Measurements from ENCODE around the gene TRIM65. TPM values are rescaled to one million over a fixed set of nuclear protein-coding genes. Genes with fewer than 3 reads are reported as not detected.

TRIM65 gene
- total and polyA plus RNA-seq, 2 of the 13 experiments (the other 11 are each of a cell fraction or from before 2014, with no cell fraction given): 10.3 to 22.4 TPM

GRCh38 chr17:75891605-75892555 is 4.9 kb downstream of the TRIM65 start (continued):
- TF ChIP-seq ZBTB43 (CRISPR knock-in tag; conservative IDR thresholded peaks at IDR 0.05): peak; percentile 94
- no peak for TF ChIP-seq NR3C1 (CRISPR knock-in tag; IDR thresholded peaks at IDR 0.05)
- 0 out of 2 replicates have a peak, but pooled peaks have one; percentile 74 for TF ChIP-seq ETS1 (CRISPR knock-in tag; IDR thresholded peaks at IDR 0.05)
- TF ChIP-seq ZNF276 (CRISPR knock-in tag; IDR thresholded peaks at IDR 0.05; ENCODE audit: low read depth): no peak; the same call in 1 of the 2 replicates
- peak; percentile 58 for TF ChIP-seq ZNF280B (CRISPR knock-in tag; IDR thresholded peaks at IDR 0.05; ENCODE audit: borderline replicate concordance)
- TF ChIP-seq SAP130 (CRISPR knock-in tag; IDR thresholded peaks at IDR 0.05; ENCODE audit: low read depth): peak; percentile 80
- TF ChIP-seq ZSCAN9 (CRISPR knock-in tag; IDR thresholded peaks at IDR 0.05; ENCODE audit: borderline replicate concordance): no peak
- TF ChIP-seq ZNF512B (CRISPR knock-in tag; IDR thresholded peaks at IDR 0.05; ENCODE audit: borderline replicate concordance): no peak
- no peak for TF ChIP-seq ZFP62 (CRISPR knock-in tag; IDR thresholded peaks at IDR 0.05)
- TF ChIP-seq ZFP90 (CRISPR knock-in tag; IDR thresholded peaks at IDR 0.05; ENCODE audit: borderline replicate concordance): 0 out of 2 replicates have a peak, but pooled peaks have one; percentile 28
- no peak; the same call in 1 of the 2 replicates for TF ChIP-seq ZNF572 (CRISPR knock-in tag; IDR thresholded peaks at IDR 0.05)
- TF ChIP-seq SMYD3 (CRISPR knock-in tag; IDR thresholded peaks at IDR 0.05): no peak
- TF ChIP-seq SRSF4 (IDR thresholded peaks at IDR 0.05; ENCODE audit: low read depth, low read length, poor library complexity, severe bottlenecking): no peak
- no peak for TF ChIP-seq PLSCR1 (CRISPR knock-in tag; IDR thresholded peaks at IDR 0.05; ENCODE audit: borderline replicate concordance)
- TF ChIP-seq ATF2 (CRISPR knock-in tag; IDR thresholded peaks at IDR 0.05): no peak; the same call in 1 of the 2 replicates
- no peak for TF ChIP-seq MBD4 (IDR thresholded peaks at IDR 0.05; ENCODE audit: borderline replicate concordance, low read length)

All from HepG2 (cell line).